Gastroesophageal sphincter (tissue), 4 donors: Measurements from ENCODE around the gene PPP1R1A. TPM values are rescaled to one million over a fixed set of nuclear protein-coding genes. Genes with fewer than 3 reads are reported as not detected.
A peak's percentile ranks its signal among the peaks of the same experiment; 100 is the strongest.

Experiments used
- ATAC-seq: fragments of 150-250 bp; one replicate; pipeline ENCODE4 v1.9.1; 2016; ENCODE audit warnings: mild to moderate bottlenecking, moderate library complexity
- H3K27ac ChIP-seq, 4 donors: fragments of 200-600 bp; sonication (generic) in 3 of 4; 1 replicate in 3 of 4; 2 replicates in 1 of 4; pipeline ENCODE4 v1.5.1; 2016 to 2019
- H3K27me3 ChIP-seq: fragments of 200-600 bp; sonication (generic); one replicate; pipeline ENCODE4 v1.5.1; 2019
- H3K36me3 ChIP-seq, 2 donors: fragments of 200-600 bp; sonication (generic); one replicate each; pipeline ENCODE4 v1.5.1; 2019; ENCODE audit warnings: control low read depth in 1 of 2
- H3K4me1 ChIP-seq, 3 donors: fragments of 200-600 bp; sonication (generic); 1 replicate in 2 of 3; 2 replicates in 1 of 3; pipeline ENCODE4 v1.5.1; 2016 to 2019; ENCODE audit warnings: control low read depth in 2 of 3
- H3K4me3 ChIP-seq, 2 donors: fragments of 200-600 bp; sonication (generic); one replicate each; pipeline ENCODE4 v1.5.1; 2019; ENCODE audit warnings: mild to moderate bottlenecking in 1 of 2, moderate library complexity in 1 of 2
- H3K9me3 ChIP-seq, 3 donors: fragments of 200-600 bp; sonication (generic); one replicate each; pipeline ENCODE4 v1.5.1; 2017 to 2019; ENCODE audit warnings: control low read depth in 2 of 3
- EP300 ChIP-seq: sonication (generic); formaldehyde crosslinking; IDR thresholded peaks from one replicate; pipeline ENCODE4 v1.6.1; 2017; ENCODE audit warnings: antibody characterized with exemption, mild to moderate bottlenecking
- POLR2A ChIP-seq, 2 donors: fragments of 450-650 bp; IDR thresholded peaks; one replicate each; pipeline ENCODE4 v1.6.1; 2017; ENCODE audit warnings: antibody characterized with exemption in 2 of 2, mild to moderate bottlenecking in 2 of 2, moderate library complexity in 1 of 2
- POLR2AphosphoS5 ChIP-seq: sonication (generic); formaldehyde crosslinking; IDR thresholded peaks from one replicate; pipeline ENCODE4 v1.6.1; 2017; ENCODE audit warnings: antibody characterized with exemption
- WGBS, 2 donors: methylation state at CpG; one replicate each; pipeline ENCODE4 v1.1.5; 2018; ENCODE audit warnings: low coverage in 1 of 2; 5-methylcytosine and 5-hydroxymethylcytosine counted together
- total RNA-seq, 4 donors: library from RNA; depleted of rRNA; stranded (reverse); fragments of >200 nt; gene quantifications; one replicate each; pipeline ENCODE4 v1.1.0, GENCODE V29; 2016
- TF ChIP-seq, protein P1 (sequence below), 4 experiments: fragments of 200-600 bp in 2 of 4; fragments of 450-650 bp in 2 of 4; sonication (generic) in 1 of 4; IDR thresholded peaks; one replicate each; pipeline ENCODE4 v1.5.1; 2017 to 2019; ENCODE audit warnings: antibody characterized with exemption in 4 of 4, mild to moderate bottlenecking in 2 of 4, moderate library complexity in 2 of 4

The PPP1R1A gene
- total RNA-seq, 4 donors from 2014 or later, result 2.5 to 27.9 (median 18.0) TPM

DNA sequence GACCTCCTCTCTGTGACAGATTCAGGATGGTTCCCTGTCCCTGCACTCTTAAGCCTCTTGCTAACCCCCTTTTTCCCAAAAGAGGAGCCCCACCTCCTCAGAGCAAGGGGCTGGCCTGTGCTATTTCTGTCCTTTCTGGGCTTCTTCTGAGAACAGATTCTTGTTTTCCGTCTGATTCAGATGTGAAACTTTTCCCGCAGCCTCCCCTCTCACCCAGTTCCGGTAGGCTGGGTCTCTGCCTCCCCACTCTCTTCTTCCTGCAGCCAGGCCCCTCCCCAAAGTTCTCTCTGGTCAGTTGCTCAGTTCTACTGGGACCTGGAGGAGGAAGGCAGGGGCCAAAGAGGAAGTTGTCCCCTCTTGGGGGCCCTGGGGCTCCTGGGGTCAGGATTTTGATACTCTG, 27.3 kb downstream of the PPP1R1A start:
- WGBS, 2 donors, result 54% methylated on average over 3 of the region's 3 CpGs; no CpG with 5 or more reads in 1 of the 2 donors
- Histone ChIP-seq H3K9me3 (no peaks in the 10 kb centered on the region), H3K4me1 (peaks cover 0 to 63% (median 2%) of the 10 kb centered on the region in 3 donors), H3K27ac (peak overlapping the region in 3 of 4 donors; percentile 49 to 81 (median 72)), H3K27me3 (no peaks in the 10 kb centered on the region), H3K36me3 (no peaks in the 10 kb centered on the region), H3K4me3 (peak overlapping the region in 1 of 2 donors; percentile 52)
- peak; percentile 26 for TF ChIP-seq POLR2AphosphoS5
- TF ChIP-seq, protein P1, sequence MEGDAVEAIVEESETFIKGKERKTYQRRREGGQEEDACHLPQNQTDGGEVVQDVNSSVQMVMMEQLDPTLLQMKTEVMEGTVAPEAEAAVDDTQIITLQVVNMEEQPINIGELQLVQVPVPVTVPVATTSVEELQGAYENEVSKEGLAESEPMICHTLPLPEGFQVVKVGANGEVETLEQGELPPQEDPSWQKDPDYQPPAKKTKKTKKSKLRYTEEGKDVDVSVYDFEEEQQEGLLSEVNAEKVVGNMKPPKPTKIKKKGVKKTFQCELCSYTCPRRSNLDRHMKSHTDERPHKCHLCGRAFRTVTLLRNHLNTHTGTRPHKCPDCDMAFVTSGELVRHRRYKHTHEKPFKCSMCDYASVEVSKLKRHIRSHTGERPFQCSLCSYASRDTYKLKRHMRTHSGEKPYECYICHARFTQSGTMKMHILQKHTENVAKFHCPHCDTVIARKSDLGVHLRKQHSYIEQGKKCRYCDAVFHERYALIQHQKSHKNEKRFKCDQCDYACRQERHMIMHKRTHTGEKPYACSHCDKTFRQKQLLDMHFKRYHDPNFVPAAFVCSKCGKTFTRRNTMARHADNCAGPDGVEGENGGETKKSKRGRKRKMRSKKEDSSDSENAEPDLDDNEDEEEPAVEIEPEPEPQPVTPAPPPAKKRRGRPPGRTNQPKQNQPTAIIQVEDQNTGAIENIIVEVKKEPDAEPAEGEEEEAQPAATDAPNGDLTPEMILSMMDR (IDR thresholded peaks at IDR 0.05), result no peak
- peak; percentile 44 for ATAC-seq

DNA sequence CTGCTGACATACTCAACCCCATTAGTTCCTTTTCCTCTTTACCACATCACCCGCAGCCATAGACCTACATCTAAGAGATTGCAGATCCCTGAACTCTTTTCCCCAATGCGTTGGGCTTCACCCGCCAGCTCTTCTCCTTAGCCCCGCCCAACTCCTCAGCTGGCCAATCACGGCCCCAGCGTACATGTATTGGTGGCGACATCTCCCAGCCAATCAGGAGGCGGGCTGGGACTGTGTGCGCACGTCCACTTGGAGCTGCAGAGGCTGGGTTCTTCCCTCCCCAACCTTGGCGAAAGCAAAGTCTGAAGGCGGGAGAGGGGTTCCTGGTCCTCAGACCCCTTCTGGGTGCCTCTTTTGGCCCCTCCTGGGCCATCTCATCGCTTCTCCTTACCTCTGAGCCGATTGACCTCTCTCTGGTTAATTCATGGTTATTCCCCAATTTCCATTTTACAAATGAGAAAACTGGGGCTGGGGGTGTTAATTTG, 28.0 kb downstream of the PPP1R1A start:
- ATAC-seq, result peak; percentile 94
- H3K4me1 ChIP-seq, result peaks cover 0 to 55% (median 0%) of the 10 kb centered on the region in 3 donors
- H3K4me3 ChIP-seq, result peak overlapping the region; percentile 25 to 52
- H3K27me3 ChIP-seq, result no peaks in the 10 kb centered on the region
- WGBS, 2 donors, result 12 to 44% methylated on average over 4 to 11 of the region's 14 CpGs
- H3K27ac ChIP-seq, result peak overlapping the region; percentile 32 to 81 (median 60)
- no peaks in the 10 kb centered on the region for H3K9me3 ChIP-seq
- peak; percentile 40 to 42 for TF ChIP-seq POLR2A (IDR thresholded peaks at IDR 0.05)
- TF ChIP-seq, protein P1 (IDR thresholded peaks at IDR 0.05), result no peak
- no peak for TF ChIP-seq EP300
- TF ChIP-seq POLR2AphosphoS5, result peak; percentile 87
- H3K36me3 ChIP-seq, result no peaks in the 10 kb centered on the region

DNA sequence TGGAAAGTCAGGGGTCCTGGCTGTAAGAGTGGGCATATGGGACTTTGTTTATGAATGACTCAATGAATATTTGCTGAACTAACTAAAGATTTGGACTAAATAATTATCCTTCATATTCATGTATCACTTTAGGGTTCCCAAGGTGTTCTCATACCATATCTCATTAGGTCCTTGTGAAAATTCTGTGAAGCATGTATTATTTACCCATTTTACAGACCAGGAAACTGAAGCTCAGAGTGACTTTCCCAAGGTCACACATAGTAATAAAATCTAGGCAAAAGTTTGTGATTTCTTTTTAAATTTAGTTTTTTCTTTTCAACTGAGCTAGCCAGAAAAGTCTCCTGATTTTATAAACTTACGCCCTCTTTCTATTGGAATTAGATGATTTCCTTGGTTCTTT, 29.7 kb downstream of the PPP1R1A start:
- H3K4me1 ChIP-seq, result peaks cover 0 to 39% (median 0%) of the 10 kb centered on the region in 3 donors
- no peak for ATAC-seq
- no peak overlapping the region for H3K27ac ChIP-seq
- no peaks in the 10 kb centered on the region for H3K36me3 ChIP-seq
- 92 to 100% methylated on average over 1 of the region's 1 CpG for WGBS, 2 donors
- no peak overlapping the region for H3K4me3 ChIP-seq
- no peaks in the 10 kb centered on the region for H3K27me3 ChIP-seq
- H3K9me3 ChIP-seq, result no peaks in the 10 kb centered on the region
- TF ChIP-seq EP300 (no peak), POLR2A (IDR thresholded peaks at IDR 0.05) (no peak), POLR2AphosphoS5 (no peak)
- TF ChIP-seq, protein P1 (IDR thresholded peaks at IDR 0.05), result no peak

DNA sequence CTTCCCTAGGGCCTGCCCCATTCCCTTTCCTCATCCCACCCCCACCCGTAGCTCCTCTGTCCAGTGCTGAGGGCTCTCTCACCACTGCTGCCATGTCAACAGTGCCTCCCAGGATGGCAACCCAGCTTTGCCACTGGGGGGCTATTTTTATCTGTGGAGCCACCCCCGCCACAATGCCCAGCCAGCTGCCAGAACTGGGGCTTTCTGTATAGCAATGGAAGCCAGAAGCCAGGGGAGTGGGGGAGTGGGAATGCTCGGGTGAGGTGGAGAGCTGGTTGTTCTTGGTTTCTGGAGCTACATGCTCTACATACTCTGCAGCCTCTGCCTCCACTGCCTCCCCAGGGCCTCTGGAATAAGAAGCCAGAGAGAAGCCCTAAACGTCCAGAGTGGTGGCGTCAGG, 30.1 kb downstream of the PPP1R1A start:
- Histone ChIP-seq H3K4me3 (no peak overlapping the region), H3K9me3 (no peaks in the 10 kb centered on the region), H3K27ac (no peak overlapping the region), H3K4me1 (peaks cover 0 to 34% (median 0%) of the 10 kb centered on the region in 3 donors), H3K36me3 (no peaks in the 10 kb centered on the region), H3K27me3 (no peaks in the 10 kb centered on the region)
- WGBS, 2 donors, result 39% methylated on average over 3 of the region's 5 CpGs; no CpG with 5 or more reads in 1 of the 2 donors
- ATAC-seq, result no peak
- TF ChIP-seq POLR2A (IDR thresholded peaks at IDR 0.05) (no peak), EP300 (no peak), POLR2AphosphoS5 (no peak)
- TF ChIP-seq, protein P1 (IDR thresholded peaks at IDR 0.05), result no peak

DNA sequence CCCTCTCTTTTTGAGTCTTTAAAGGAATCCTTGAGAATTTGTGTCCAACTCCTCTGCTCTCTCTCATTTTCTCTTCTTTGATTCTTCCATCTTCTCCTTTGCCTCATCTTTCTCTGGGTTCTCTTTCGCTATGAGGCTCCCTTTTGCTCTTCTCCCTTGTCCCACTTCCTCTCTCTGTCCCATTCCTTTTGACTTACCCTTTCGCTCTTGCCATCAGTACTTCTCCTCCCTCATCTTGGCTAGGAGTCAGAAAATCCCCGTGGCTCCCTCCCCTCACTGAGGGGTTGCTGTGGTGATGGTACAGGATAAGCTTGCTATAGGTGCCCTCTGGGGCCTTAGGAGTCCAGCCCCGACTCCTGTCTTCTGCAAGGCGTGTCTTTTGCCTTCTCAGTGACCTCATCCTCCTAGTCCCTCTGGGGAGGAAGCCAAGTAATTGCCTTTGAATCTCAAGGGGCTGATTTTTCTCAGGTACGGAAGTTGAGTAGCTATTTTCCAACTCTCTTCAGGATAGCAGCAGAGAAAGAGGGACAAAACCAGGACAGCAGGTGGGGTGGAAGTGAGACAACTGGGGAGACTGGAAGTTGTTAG, 32.7 kb downstream of the PPP1R1A start:
- Histone ChIP-seq H3K4me1 (peaks cover 0 to 14% (median 0%) of the 10 kb centered on the region in 3 donors), H3K4me3 (no peak overlapping the region), H3K27me3 (peaks cover 4% of the 10 kb centered on the region), H3K9me3 (no peaks in the 10 kb centered on the region), H3K27ac (no peak overlapping the region), H3K36me3 (no peaks in the 10 kb centered on the region)
- WGBS, 2 donors, result 52 to 64% methylated on average over 3 to 4 of the region's 6 CpGs
- ATAC-seq, result no peak
- TF ChIP-seq POLR2A (IDR thresholded peaks at IDR 0.05) (no peak), POLR2AphosphoS5 (no peak)
